ENCODE measurements around the gene USP49.

GRCh38 chr6:41814629-41815028, 80.5 kb downstream of the USP49 start:
- TF ChIP-seq CTCF (IDR thresholded peaks at IDR 0.05) = no peak
- no peak for TF ChIP-seq EP300 (IDR thresholded peaks at IDR 0.05)
